SK-N-MC (cell line): ENCODE results near the gene HYAL1.

ENCODE experiments used
- DNase-seq: peaks from one replicate; pipeline ENCODE4 v3.0.0-alpha.2; 2011; ENCODE audit warnings: low read depth, low spot score
- H3K27ac ChIP-seq: fragments of 200-600 bp; sonication (generic); 2 replicates; pipeline ENCODE4 v1.5.1; 2016; ENCODE audit warnings: mixed run types
- H3K36me3 ChIP-seq: fragments of 200-600 bp; sonication (generic); 2 replicates; pipeline ENCODE4 v1.6.1; 2017; ENCODE audit warnings: antibody characterized with exemption, low read length, mixed read lengths; ENCODE audit not compliant: insufficient read depth
- H3K4me3 ChIP-seq: fragments of 200-600 bp; sonication (generic); 2 replicates; pipeline ENCODE4 v1.5.1; 2016
- H3K9ac ChIP-seq: fragments of 200-600 bp; sonication (generic); 2 replicates; pipeline ENCODE4 v1.8.0; 2017; ENCODE audit warnings: mixed run types, mixed read lengths; ENCODE audit not compliant: insufficient read length
- H3K9me3 ChIP-seq: fragments of 200-600 bp; sonication (generic); 2 replicates; pipeline ENCODE4 v1.6.1; 2017; ENCODE audit warnings: low read depth, mild to moderate bottlenecking, antibody characterized with exemption, low read length, moderate library complexity, mixed read lengths
- EZH2 ChIP-seq: fragments of 200-600 bp; sonication (generic); IDR thresholded peaks from one replicate; pipeline ENCODE4 v1.6.1; 2017; ENCODE audit warnings: antibody characterized with exemption
- FOXP2 ChIP-seq: optimal IDR thresholded peaks from 2 replicates; pipeline ENCODE3; 2011; ENCODE audit warnings: mild to moderate bottlenecking, moderate library complexity; ENCODE audit not compliant: insufficient read depth; ENCODE audit errors: extremely low read length, control extremely low read depth
- POLR2AphosphoS5 ChIP-seq: IDR thresholded peaks from 2 replicates; pipeline ENCODE4 v1.6.1; 2012; ENCODE audit warnings: mild to moderate bottlenecking, low read depth, low read length, borderline replicate concordance

The HYAL1 gene

GRCh38 chr3:50303013-50303815 lies at the start of gene HYAL1:
Gene HYAL1 (minus strand): TSS chr3:50303574. CDS start chr3:50302956, 618 bp downstream.
- Histone ChIP-seq H3K9ac (no peak within 1 kb of the TSS), H3K27ac (no peak within 1 kb of the TSS), H3K36me3 (no peaks in the 10 kb centered on the region), H3K4me3 (no peak within 1 kb of the TSS), H3K9me3 (no peaks in the 10 kb centered on the region)
- no peak for DNase-seq
- TF ChIP-seq POLR2AphosphoS5 (no peak), EZH2 (no peak), FOXP2 (no peak)

DNA sequence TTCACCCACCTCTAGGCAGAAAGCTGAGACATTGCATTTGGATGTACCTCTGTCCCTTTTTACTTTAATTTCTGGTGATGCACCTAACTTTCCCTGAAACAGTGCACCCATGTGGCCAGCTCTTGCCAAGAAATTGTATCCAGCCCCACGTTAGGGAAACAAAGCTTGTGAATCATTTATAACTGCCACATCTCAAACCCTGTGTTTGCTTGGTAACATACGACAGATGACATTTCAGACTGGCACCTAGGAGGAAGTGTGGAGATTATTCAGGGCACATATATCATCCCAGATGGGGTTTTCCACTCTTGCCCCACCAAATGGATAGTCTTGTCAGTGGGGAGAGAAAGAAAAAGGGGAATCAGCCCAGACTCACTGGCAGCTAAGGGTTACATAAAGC lies 49.4 kb upstream of the HYAL1 start:
- Histone ChIP-seq H3K36me3 (no peaks in the 10 kb centered on the region; the same call in 1 of the 2 replicates), H3K9me3 (no peaks in the 10 kb centered on the region), H3K9ac (no peak overlapping the region), H3K27ac (no peak overlapping the region), H3K4me3 (no peak overlapping the region)
- no peak for DNase-seq
- TF ChIP-seq POLR2AphosphoS5 (no peak), FOXP2 (no peak), EZH2 (no peak)

- peak overlapping the region; percentile 47 for H3K9ac ChIP-seq
- no peaks in the 10 kb centered on the region for H3K9me3 ChIP-seq
- DNase-seq, result no peak
- no peaks in the 10 kb centered on the region; the same call in 1 of the 2 replicates for H3K36me3 ChIP-seq
- no peak overlapping the region for H3K27ac ChIP-seq
- TF ChIP-seq POLR2AphosphoS5, result no peak
- TF ChIP-seq FOXP2, result no peak
- TF ChIP-seq EZH2, result no peak
- H3K4me3 ChIP-seq, result peak overlapping the region; percentile 90
Observed at GRCh38 chr3:50351323-50351697, 47.9 kb upstream of the HYAL1 start.

GRCh38 chr3:50350527-50351322 lies 47.4 kb upstream of the HYAL1 start, which contains the start of the genes CYB561D2 and NPRL2:
Gene CYB561D2 (plus strand): TSS chr3:50350862. CDS start chr3:50351434, 572 bp downstream.
Gene NPRL2 (minus strand): TSS chr3:50350775. CDS start chr3:50350652, 123 bp downstream.
- no peaks in the 10 kb centered on the region for H3K9me3 ChIP-seq
- H3K9ac ChIP-seq, result peak within 1 kb of the TSS; percentile 81
- TF ChIP-seq EZH2, result no peak
- peak; percentile 88 for TF ChIP-seq POLR2AphosphoS5
- TF ChIP-seq FOXP2, result no peak
- H3K4me3 ChIP-seq, result peak within 1 kb of the TSS; percentile 90
- H3K36me3 ChIP-seq, result no peaks in the 10 kb centered on the region; the same call in 1 of the 2 replicates
- peak; percentile 48 for DNase-seq
- peak within 1 kb of the TSS; percentile 89 for H3K27ac ChIP-seq

- Histone ChIP-seq H3K9ac (peak overlapping the region; percentile 81), H3K27ac (no peak overlapping the region), H3K4me3 (peak overlapping the region; percentile 90), H3K9me3 (no peaks in the 10 kb centered on the region), H3K36me3 (no peaks in the 10 kb centered on the region; the same call in 1 of the 2 replicates)
- no peak for DNase-seq
- TF ChIP-seq POLR2AphosphoS5 (no peak), EZH2 (no peak), FOXP2 (no peak)
Observed at GRCh38 chr3:50350213-50350526, 46.8 kb upstream of the HYAL1 start.

DNA sequence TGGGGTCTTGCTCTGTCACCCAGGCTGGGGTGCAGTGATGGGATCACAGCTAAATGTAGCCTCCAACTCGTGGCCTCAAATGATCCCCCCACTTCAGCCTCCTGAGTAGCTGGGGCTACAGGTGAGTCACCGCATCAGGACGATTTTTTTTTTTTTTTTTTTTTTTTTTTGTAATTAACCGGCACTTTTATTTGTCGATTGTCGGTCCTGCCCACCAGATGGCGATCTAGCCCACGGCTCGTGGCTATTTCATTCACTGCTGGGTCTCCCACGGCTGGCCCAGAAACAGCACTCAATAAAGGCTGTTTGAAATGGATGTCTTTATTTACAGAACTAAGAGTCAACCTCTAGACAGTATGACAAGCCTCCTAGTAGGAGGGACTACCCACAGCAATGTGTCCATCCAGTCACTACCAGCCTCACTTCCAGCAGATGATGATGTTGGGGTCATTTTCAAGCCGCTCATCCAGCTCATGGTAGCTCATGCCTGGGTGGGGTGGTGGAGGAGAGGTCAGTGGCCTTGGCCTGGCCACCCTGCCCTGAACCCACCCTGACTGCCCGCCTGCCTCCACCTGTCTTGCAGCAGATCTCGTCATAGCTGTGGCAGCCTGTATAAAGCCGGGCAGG lies 43.9 kb upstream of the HYAL1 start:
- Histone ChIP-seq H3K36me3 (no peaks in the 10 kb centered on the region), H3K9me3 (no peaks in the 10 kb centered on the region), H3K4me3 (no peak overlapping the region), H3K27ac (no peak overlapping the region), H3K9ac (no peak overlapping the region)
- TF ChIP-seq EZH2, result no peak
- no peak for TF ChIP-seq POLR2AphosphoS5
- no peak for TF ChIP-seq FOXP2
- no peak for DNase-seq

DNA sequence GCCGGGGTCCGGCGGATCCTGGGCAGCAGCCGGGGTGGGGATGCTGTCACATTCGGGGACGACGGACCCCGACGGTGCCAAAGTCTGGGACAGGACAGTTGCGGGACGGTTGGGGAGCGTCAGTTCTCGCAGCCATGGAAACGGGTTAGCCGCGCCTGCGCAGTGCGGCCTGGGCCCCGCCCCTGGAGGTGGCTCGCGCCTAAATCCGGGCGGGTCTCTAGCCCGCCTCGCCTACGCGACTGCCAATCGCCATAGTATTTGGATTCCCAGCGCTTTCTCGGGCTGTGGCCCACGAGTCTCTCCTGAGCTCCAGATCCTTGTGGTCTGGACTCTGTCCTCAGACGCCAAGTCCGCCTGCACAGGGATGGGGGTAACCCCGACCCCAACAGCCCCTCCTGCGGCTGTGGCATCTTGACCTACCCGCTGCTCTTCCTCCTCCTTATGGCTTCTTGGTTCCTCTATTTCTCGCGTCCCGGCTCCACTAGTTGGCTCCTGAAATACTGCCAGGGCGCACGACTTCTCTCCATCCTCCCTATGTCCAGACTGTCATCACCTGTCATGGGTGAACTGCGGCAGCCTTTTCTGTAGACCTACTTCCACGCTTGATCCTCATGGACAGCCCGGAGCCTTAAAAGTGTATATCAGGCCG lies 42.3 kb upstream of the HYAL1 start, which contains the start of gene ZMYND10:
ZMYND10 (minus strand) TSS at position 147 of the 649 bp plus-strand sequence. CDS start 153 bp downstream, outside the sequence.
- no peaks in the 10 kb centered on the region for H3K9me3 ChIP-seq
- H3K4me3 ChIP-seq, result peak within 1 kb of the TSS; percentile 73
- TF ChIP-seq EZH2 (no peak), POLR2AphosphoS5 (peak; percentile 33; the same call in 1 of the 2 replicates), FOXP2 (no peak)
- no peak within 1 kb of the TSS for H3K9ac ChIP-seq
- DNase-seq, result no peak
- no peak within 1 kb of the TSS for H3K27ac ChIP-seq
- H3K36me3 ChIP-seq, result no peaks in the 10 kb centered on the region

- no peaks in the 10 kb centered on the region for H3K36me3 ChIP-seq
- TF ChIP-seq POLR2AphosphoS5 (no peak), EZH2 (no peak), FOXP2 (no peak)
- no peak for DNase-seq
- peak overlapping the region; percentile 73 for H3K4me3 ChIP-seq
- H3K9ac ChIP-seq, result no peak overlapping the region
- no peaks in the 10 kb centered on the region for H3K9me3 ChIP-seq
- H3K27ac ChIP-seq, result no peak overlapping the region
Observed at GRCh38 chr3:50345008-50345407, 41.6 kb upstream of the HYAL1 start.
